Testis (tissue), 3 donors: ENCODE data around the gene CRYGS. TPM values are rescaled to one million over a fixed set of nuclear protein-coding genes. Genes with fewer than 3 reads are reported as not detected.
"Not testable (repeated sequence)": the region's sequence is repeated elsewhere in the genome, so short reads cannot be mapped to it uniquely, and the experiment has no call there.

Source experiments
- DNase-seq: peaks from one replicate; pipeline ENCODE4 v3.0.0-alpha.2; 2019
- H3K27ac ChIP-seq, 2 donors: fragments of 200-600 bp; sonication (generic); one replicate each; pipeline ENCODE4 v1.5.1; 2019
- H3K27me3 ChIP-seq: fragments of 200-600 bp; sonication (generic); one replicate; pipeline ENCODE4 v1.5.1; 2019
- H3K36me3 ChIP-seq: fragments of 200-600 bp; sonication (generic); one replicate; pipeline ENCODE4 v1.5.1; 2017; ENCODE audit warnings: low read depth; ENCODE audit errors: missing control alignments
- H3K4me1 ChIP-seq: fragments of 200-600 bp; sonication (generic); one replicate; pipeline ENCODE4 v1.5.1; 2019
- H3K4me3 ChIP-seq, 2 donors: fragments of 200-600 bp; sonication (generic); one replicate each; pipeline ENCODE4 v1.5.1; 2017 to 2019
- H3K9me3 ChIP-seq: fragments of 200-600 bp; sonication (generic); one replicate; pipeline ENCODE4 v1.5.1; 2017
- POLR2A ChIP-seq: fragments of 450-650 bp; IDR thresholded peaks from one replicate; pipeline ENCODE4 v1.6.1; 2017; ENCODE audit warnings: antibody characterized with exemption, mild to moderate bottlenecking, moderate library complexity
- WGBS, 2 donors: methylation state at CpG; one replicate each; pipeline ENCODE4 v1.1.5; 2018; 5-methylcytosine and 5-hydroxymethylcytosine counted together
- intact Hi-C: fragments of 100-400 bp; cut with DNase I; formaldehyde crosslinking; loops from one replicate; pipeline ENCODE4 v1.15.1; 2023; ENCODE audit warnings: low total_unique reads
- polyA plus RNA-seq: library from polyadenylated mRNA; stranded (reverse); fragments of 350-450 nt; fragmentation: Illumina TruSeq; extraction: RNeasy Lipid Tissue Mini Kit (QIAGEN cat#74804); gene quantifications from one replicate; pipeline ENCODE4 v1.2.3, GENCODE V29; 2014; ENCODE audit warnings: low read depth, low replicate concordance; ENCODE audit not compliant: insufficient read depth
- total RNA-seq, 2 donors: library from RNA; depleted of rRNA; stranded (reverse); fragments of >200 nt; gene quantifications; one replicate each; pipeline ENCODE4 v1.2.3, GENCODE V29; 2016
- TF ChIP-seq, protein P1 (sequence below), 3 experiments: fragments of 450-650 bp in 2 of 3; fragments of 200-600 bp in 1 of 3; sonication (generic) in 1 of 3; IDR thresholded peaks; one replicate each; pipeline ENCODE4 v1.5.1; 2016 to 2019; ENCODE audit warnings: antibody characterized with exemption in 3 of 3, mild to moderate bottlenecking in 2 of 3, moderate library complexity in 1 of 3

The CRYGS gene
- total and polyA plus RNA-seq, 3 donors from 2014 or later = 6.1 to 8.6 (median 6.3) TPM

DNA sequence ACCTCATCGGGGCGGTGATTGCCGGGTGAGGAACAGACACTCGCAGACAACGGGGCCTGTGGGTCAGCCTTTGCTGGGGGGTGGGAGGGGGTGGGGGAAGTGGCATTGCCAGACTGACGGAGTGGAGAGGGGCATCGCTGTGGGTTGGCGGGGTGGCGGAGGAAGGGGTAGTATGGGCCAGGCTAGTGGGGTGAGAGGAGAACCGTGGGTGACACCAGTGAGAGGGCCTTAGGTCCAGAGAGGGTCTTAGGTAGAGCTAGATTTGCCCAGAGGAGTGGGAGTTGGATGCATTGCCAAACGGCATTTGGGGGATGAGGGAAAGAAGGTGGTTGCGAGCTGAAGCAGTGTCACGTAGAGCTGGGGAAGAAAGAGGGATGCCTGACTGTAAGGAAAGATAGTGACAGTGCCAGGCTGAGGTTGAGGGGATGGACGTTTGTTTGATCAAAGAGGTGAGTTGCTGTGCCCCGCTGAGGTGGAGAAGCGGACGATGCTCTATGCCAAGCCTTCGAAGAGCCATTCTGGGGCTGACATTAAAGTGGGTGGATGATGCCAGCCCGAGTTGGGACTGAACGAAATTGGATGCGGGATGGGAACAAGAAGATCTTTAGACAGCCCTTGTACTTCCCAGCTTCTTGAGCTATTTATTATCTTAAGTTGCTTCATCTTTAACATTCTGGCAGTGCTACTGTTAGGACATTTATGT lies 26.9 kb upstream of the CRYGS start:
- 3 to 5% methylated on average over 18 to 21 of the region's 21 CpGs for WGBS, 2 donors
- H3K27ac ChIP-seq = peak overlapping the region; percentile 88 to 94
- TF ChIP-seq POLR2A = no peak
- TF ChIP-seq, protein P1, sequence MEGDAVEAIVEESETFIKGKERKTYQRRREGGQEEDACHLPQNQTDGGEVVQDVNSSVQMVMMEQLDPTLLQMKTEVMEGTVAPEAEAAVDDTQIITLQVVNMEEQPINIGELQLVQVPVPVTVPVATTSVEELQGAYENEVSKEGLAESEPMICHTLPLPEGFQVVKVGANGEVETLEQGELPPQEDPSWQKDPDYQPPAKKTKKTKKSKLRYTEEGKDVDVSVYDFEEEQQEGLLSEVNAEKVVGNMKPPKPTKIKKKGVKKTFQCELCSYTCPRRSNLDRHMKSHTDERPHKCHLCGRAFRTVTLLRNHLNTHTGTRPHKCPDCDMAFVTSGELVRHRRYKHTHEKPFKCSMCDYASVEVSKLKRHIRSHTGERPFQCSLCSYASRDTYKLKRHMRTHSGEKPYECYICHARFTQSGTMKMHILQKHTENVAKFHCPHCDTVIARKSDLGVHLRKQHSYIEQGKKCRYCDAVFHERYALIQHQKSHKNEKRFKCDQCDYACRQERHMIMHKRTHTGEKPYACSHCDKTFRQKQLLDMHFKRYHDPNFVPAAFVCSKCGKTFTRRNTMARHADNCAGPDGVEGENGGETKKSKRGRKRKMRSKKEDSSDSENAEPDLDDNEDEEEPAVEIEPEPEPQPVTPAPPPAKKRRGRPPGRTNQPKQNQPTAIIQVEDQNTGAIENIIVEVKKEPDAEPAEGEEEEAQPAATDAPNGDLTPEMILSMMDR (IDR thresholded peaks at IDR 0.05) = no peak
- H3K36me3 ChIP-seq = no peaks in the 10 kb centered on the region
- H3K4me1 ChIP-seq = peaks cover 17% of the 10 kb centered on the region
- intact Hi-C loops = no loop called here
- no peaks in the 10 kb centered on the region for H3K9me3 ChIP-seq
- no peak for DNase-seq
- H3K4me3 ChIP-seq = peak overlapping the region; percentile 89 to 95
- H3K27me3 ChIP-seq = no peaks in the 10 kb centered on the region

DNA sequence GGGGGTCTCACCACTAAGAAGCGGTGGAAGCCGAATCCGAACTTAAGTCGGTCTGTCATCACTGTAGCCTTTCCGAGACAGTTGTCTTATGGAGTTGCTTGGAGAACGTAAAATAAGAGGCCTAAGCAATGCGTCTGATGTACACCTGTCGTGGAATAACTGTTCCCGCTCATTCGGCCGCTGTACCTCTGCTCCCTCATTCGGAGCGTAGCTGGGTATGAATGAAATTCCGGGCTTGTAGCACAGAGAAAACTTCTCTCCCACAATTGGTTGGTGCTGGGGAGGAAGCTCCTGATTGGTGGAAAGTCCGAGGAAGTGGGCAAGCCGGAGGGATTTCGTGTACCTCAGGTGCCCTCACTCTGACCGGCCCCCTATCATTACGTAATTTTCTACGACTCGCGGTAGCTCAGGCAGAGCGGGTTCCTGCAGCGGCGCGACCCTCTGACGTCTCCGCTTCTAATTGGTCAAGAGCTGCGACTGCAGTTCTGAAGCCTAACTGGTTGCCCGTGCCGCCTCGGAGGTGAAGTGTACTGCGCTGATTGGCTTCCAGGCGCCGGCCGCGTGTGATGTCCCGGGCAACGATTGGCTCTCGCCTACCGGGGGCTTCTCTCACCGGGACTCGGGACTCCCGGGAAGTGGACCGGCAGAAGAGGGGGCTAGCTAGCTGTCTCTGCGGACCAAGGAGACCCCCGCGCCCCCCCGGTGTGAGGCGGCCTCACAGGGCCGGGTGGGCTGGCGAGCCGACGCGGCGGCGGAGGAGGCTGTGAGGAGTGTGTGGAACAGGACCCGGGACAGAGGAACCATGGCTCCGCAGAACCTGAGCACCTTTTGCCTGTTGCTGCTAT lies 26.1 kb upstream of the CRYGS start, which contains the start of gene DNAJB11:
Gene DNAJB11, plus strand, starts transcription at position 625 of the 845 bp plus-strand sequence. Its CDS starts 178 bp downstream, at position 803.
- Histone ChIP-seq H3K36me3 (no peaks in the 10 kb centered on the region), H3K27me3 (no peaks in the 10 kb centered on the region), H3K27ac (peak within 1 kb of the TSS; percentile 88 to 94), H3K4me1 (peaks cover 17% of the 10 kb centered on the region), H3K4me3 (peak within 1 kb of the TSS; percentile 89 to 95), H3K9me3 (no peaks in the 10 kb centered on the region)
- DNase-seq = peak; percentile 100
- TF ChIP-seq, protein P1 (IDR thresholded peaks at IDR 0.05) = peak in 1 of 3 experiments; percentile 21
- peak; percentile 58 for TF ChIP-seq POLR2A
- WGBS, 2 donors = 0 to 1% methylated on average over 29 to 47 of the region's 59 CpGs
- intact Hi-C loops = no loop called here

DNA sequence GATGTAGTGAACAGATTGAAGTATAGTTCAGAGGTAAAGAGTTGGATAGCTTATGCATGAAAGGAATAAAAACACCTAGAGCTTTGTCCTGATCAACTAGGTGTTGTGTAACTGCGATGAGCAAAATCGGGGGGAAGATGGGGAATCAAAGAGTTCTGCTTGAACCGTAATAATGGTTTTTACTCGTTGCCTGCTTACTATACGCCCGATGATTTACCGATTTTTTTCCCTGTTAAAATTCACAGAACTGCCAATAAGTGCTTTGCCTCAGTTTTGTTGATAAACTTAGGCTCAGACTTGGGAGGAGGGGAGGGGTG lies 25.6 kb upstream of the CRYGS start:
- intact Hi-C loops = no loop called here
- peaks cover 17% of the 10 kb centered on the region for H3K4me1 ChIP-seq
- H3K9me3 ChIP-seq = no peaks in the 10 kb centered on the region
- no peak for TF ChIP-seq POLR2A
- TF ChIP-seq, protein P1 (IDR thresholded peaks at IDR 0.05) = no peak
- H3K36me3 ChIP-seq = no peaks in the 10 kb centered on the region
- peak overlapping the region in 1 of 2 donors; percentile 37 for H3K27ac ChIP-seq
- WGBS, 2 donors = 6 to 7% methylated on average over 7 of the region's 7 CpGs
- H3K27me3 ChIP-seq = no peaks in the 10 kb centered on the region
- peak overlapping the region; percentile 61 to 89 for H3K4me3 ChIP-seq
- no peak for DNase-seq

DNA sequence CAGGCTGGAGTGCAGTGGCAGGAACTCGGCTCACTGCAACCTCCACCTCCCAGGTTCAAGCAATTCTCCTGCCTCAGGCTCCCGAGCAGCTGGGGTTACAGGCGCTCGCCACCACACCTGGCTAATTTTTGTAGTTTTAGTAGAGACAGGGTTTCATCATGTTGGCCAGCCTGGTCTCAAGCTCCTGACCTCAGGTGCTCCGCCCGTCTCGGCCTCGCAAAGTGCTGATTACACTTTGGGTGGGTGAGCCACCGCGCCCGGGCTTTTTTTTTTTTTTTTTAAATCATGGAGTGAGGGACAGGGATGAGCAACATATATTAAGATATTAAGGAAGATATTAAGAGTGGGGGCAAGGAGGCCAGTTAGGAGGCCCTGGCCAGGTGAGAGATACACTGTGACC lies 25.2 kb upstream of the CRYGS start:
- 67 to 77% methylated on average over 11 of the region's 11 CpGs for WGBS, 2 donors
- H3K9me3 ChIP-seq, H3K27me3 ChIP-seq, H3K36me3 ChIP-seq, intact Hi-C loops, H3K27ac ChIP-seq, DNase-seq: not testable (repeated sequence)
- Histone ChIP-seq H3K4me1 (peaks cover 17% of the 10 kb centered on the region), H3K4me3 (peak overlapping the region; percentile 61 to 89)
